ENCODE results near the gene SOWAHC. TPM values are rescaled to one million over a fixed set of nuclear protein-coding genes. Genes with fewer than 3 reads are reported as not detected.
"Not testable (repeated sequence)": the region's sequence is repeated elsewhere in the genome, so short reads cannot be mapped to it uniquely, and the experiment has no call there.

The SOWAHC gene
- under 1 TPM; 0.11 to 0.17 TPM for total RNA-seq

GRCh38 chr2:109613922-109614714 lies at the start of gene SOWAHC, which contains the start of gene SEPTIN10:
Gene SOWAHC, plus strand, starts transcription at chr2:109614364. Its CDS starts 126 bp downstream, at chr2:109614490.
Gene SEPTIN10, minus strand, starts transcription at chr2:109613966. Its CDS starts 139 bp downstream, at chr2:109613827.
- H3K27ac Mint-ChIP-seq, result peak within 1 kb of the TSS; percentile 51
- H3K4me1 Mint-ChIP-seq, result peaks cover 8% of the 10 kb centered on the region
- peaks cover 79% of the 10 kb centered on the region for H3K27me3 Mint-ChIP-seq
- H3K36me3 Mint-ChIP-seq, result peaks cover 2% of the 10 kb centered on the region
- POLR2A ChIA-PET, result interaction anchor here (1.2 kb wide), 1 partner anchor 12 kb away, joined by 4 read pairs; no protein-coding TSS in a partner anchor
- peak within 1 kb of the TSS; percentile 80 for H3K4me3 Mint-ChIP-seq
- ATAC-seq (ENCODE audit: low read depth), result peak; percentile 88
- H3K9me3 Mint-ChIP-seq, result no peaks in the 10 kb centered on the region
- DNase-seq, result peak; percentile 88

GRCh38 chr2:109575373-109575772 lies 38.8 kb upstream of the SOWAHC start:
- peaks cover 6% of the 10 kb centered on the region for H3K27me3 Mint-ChIP-seq
- POLR2A ChIA-PET, result no interaction called here
- no peaks in the 10 kb centered on the region for H3K36me3 Mint-ChIP-seq
- no peak overlapping the region for H3K27ac Mint-ChIP-seq
- H3K4me3 Mint-ChIP-seq, result no peak overlapping the region
- H3K4me1 Mint-ChIP-seq, result no peaks in the 10 kb centered on the region
- H3K9me3 Mint-ChIP-seq, result no peaks in the 10 kb centered on the region
- no peak for DNase-seq
- ATAC-seq (ENCODE audit: low read depth), result no peak

GRCh38 chr2:109577630-109578029 lies 36.5 kb upstream of the SOWAHC start:
- H3K4me1 Mint-ChIP-seq; H3K27ac Mint-ChIP-seq; H3K36me3 Mint-ChIP-seq; H3K9me3 Mint-ChIP-seq; H3K4me3 Mint-ChIP-seq; DNase-seq; POLR2A ChIA-PET; ATAC-seq (ENCODE audit: low read depth); H3K27me3 Mint-ChIP-seq: not testable (repeated sequence)

GRCh38 chr2:109582928-109583895 lies 31.0 kb upstream of the SOWAHC start:
- H3K27ac Mint-ChIP-seq, result no peak overlapping the region
- DNase-seq (no peak), ATAC-seq (ENCODE audit: low read depth) (no peak)
- no peaks in the 10 kb centered on the region for H3K9me3 Mint-ChIP-seq
- POLR2A ChIA-PET, result no interaction called here
- H3K4me3 Mint-ChIP-seq, result no peak overlapping the region
- peaks cover 2% of the 10 kb centered on the region for H3K36me3 Mint-ChIP-seq
- no peaks in the 10 kb centered on the region for H3K4me1 Mint-ChIP-seq
- peaks cover 12% of the 10 kb centered on the region for H3K27me3 Mint-ChIP-seq

GRCh38 chr2:109586687-109587086 lies 27.5 kb upstream of the SOWAHC start:
- no peak overlapping the region for H3K27ac Mint-ChIP-seq
- POLR2A ChIA-PET, result no interaction called here
- no peak for DNase-seq

GRCh38 chr2:109591206-109591605 lies 23.0 kb upstream of the SOWAHC start:
- Mint-ChIP-seq H3K36me3 (no peaks in the 10 kb centered on the region), H3K9me3 (no peaks in the 10 kb centered on the region), H3K4me3 (no peak overlapping the region), H3K4me1 (no peaks in the 10 kb centered on the region), H3K27ac (no peak overlapping the region), H3K27me3 (peaks cover 4% of the 10 kb centered on the region)
- no peak for DNase-seq
- ATAC-seq (ENCODE audit: low read depth), result no peak
- POLR2A ChIA-PET, result no interaction called here

More at GRCh38 chr2:109586687-109587086, 27.5 kb upstream of the SOWAHC start:
- Mint-ChIP-seq H3K4me3 (no peak overlapping the region), H3K27me3 (peaks cover 9% of the 10 kb centered on the region), H3K4me1 (no peaks in the 10 kb centered on the region), H3K36me3 (peaks cover 2% of the 10 kb centered on the region), H3K9me3 (no peaks in the 10 kb centered on the region)
- no peak for ATAC-seq (ENCODE audit: low read depth)

GRCh38 chr2:109592905-109593304 lies 21.3 kb upstream of the SOWAHC start:
- Mint-ChIP-seq H3K36me3 (no peaks in the 10 kb centered on the region), H3K27ac (no peak overlapping the region), H3K9me3 (no peaks in the 10 kb centered on the region), H3K4me3 (no peak overlapping the region), H3K4me1 (no peaks in the 10 kb centered on the region), H3K27me3 (no peaks in the 10 kb centered on the region)
- DNase-seq (no peak), ATAC-seq (ENCODE audit: low read depth) (no peak)
- POLR2A ChIA-PET, result no interaction called here

GRCh38 chr2:109594246-109594885 lies 19.8 kb upstream of the SOWAHC start:
- POLR2A ChIA-PET, result no interaction called here
- Mint-ChIP-seq H3K4me1 (no peaks in the 10 kb centered on the region), H3K27me3 (no peaks in the 10 kb centered on the region), H3K27ac (no peak overlapping the region), H3K4me3 (no peak overlapping the region), H3K36me3 (no peaks in the 10 kb centered on the region), H3K9me3 (no peaks in the 10 kb centered on the region)
- DNase-seq (no peak), ATAC-seq (ENCODE audit: low read depth) (no peak)

- POLR2A ChIA-PET, result no interaction called here
- no peak overlapping the region for H3K27ac Mint-ChIP-seq
- ATAC-seq (ENCODE audit: low read depth) (no peak), DNase-seq (no peak)
- H3K36me3 Mint-ChIP-seq, result no peaks in the 10 kb centered on the region
- no peak overlapping the region for H3K4me3 Mint-ChIP-seq
- no peaks in the 10 kb centered on the region for H3K9me3 Mint-ChIP-seq
- peaks cover 2% of the 10 kb centered on the region for H3K27me3 Mint-ChIP-seq
- no peaks in the 10 kb centered on the region for H3K4me1 Mint-ChIP-seq
Observed at GRCh38 chr2:109595644-109596043, 18.5 kb upstream of the SOWAHC start.

GRCh38 chr2:109597283-109597682 lies 16.9 kb upstream of the SOWAHC start:
- Mint-ChIP-seq H3K27ac (no peak overlapping the region), H3K4me3 (no peak overlapping the region), H3K27me3 (peaks cover 14% of the 10 kb centered on the region), H3K4me1 (no peaks in the 10 kb centered on the region), H3K9me3 (no peaks in the 10 kb centered on the region), H3K36me3 (no peaks in the 10 kb centered on the region)
- no peak for ATAC-seq (ENCODE audit: low read depth)
- POLR2A ChIA-PET, result no interaction called here
- DNase-seq, result no peak

- POLR2A ChIA-PET, result no interaction called here
- ATAC-seq (ENCODE audit: low read depth), result no peak
- H3K27me3 Mint-ChIP-seq, result peaks cover 27% of the 10 kb centered on the region
Observed at GRCh38 chr2:109601783-109602182, 12.4 kb upstream of the SOWAHC start.

GRCh38 chr2:109602617-109603188 lies 11.5 kb upstream of the SOWAHC start:
- Mint-ChIP-seq H3K27ac (no peak overlapping the region), H3K4me1 (no peaks in the 10 kb centered on the region), H3K27me3 (peaks cover 29% of the 10 kb centered on the region), H3K9me3 (no peaks in the 10 kb centered on the region), H3K4me3 (no peak overlapping the region), H3K36me3 (no peaks in the 10 kb centered on the region)
- DNase-seq, result no peak
- ATAC-seq (ENCODE audit: low read depth), result no peak
- POLR2A ChIA-PET, result no interaction called here

More at GRCh38 chr2:109601783-109602182, 12.4 kb upstream of the SOWAHC start:
- Mint-ChIP-seq H3K27ac (no peak overlapping the region), H3K9me3 (no peaks in the 10 kb centered on the region), H3K4me3 (no peak overlapping the region), H3K4me1 (no peaks in the 10 kb centered on the region), H3K36me3 (no peaks in the 10 kb centered on the region)
- DNase-seq, result no peak

GRCh38 chr2:109604597-109604996 lies 9.6 kb upstream of the SOWAHC start:
- no peak for ATAC-seq (ENCODE audit: low read depth)
- POLR2A ChIA-PET, result no interaction called here
- Mint-ChIP-seq H3K27ac (no peak overlapping the region), H3K9me3 (no peaks in the 10 kb centered on the region), H3K27me3 (peaks cover 41% of the 10 kb centered on the region), H3K4me3 (no peak overlapping the region), H3K4me1 (peaks cover 2% of the 10 kb centered on the region), H3K36me3 (no peaks in the 10 kb centered on the region)
- no peak for DNase-seq
